Measurements from ENCODE around the gene UBE2V1.
A peak's percentile ranks its signal among the peaks of the same experiment; 100 is the strongest.
"Not testable (repeated sequence)": the region's sequence is repeated elsewhere in the genome, so short reads cannot be mapped to it uniquely, and the experiment has no call there.

Gene UBE2V1

GRCh38 chr20:50112512-50113419 is at the start of gene UBE2V1:
Gene UBE2V1 (minus strand): TSS chr20:50113150. CDS start chr20:50113128, 22 bp downstream.
- DNase-seq, result peak; percentile 12 to 94 (median 87)

GRCh38 chr20:50161494-50161893 is 48.5 kb upstream of the UBE2V1 start:
- DNase-seq, result not testable (repeated sequence)

- DNase-seq, result peak in 55 of 56 donors; percentile 48 to 92 (median 84)
These were observed 40.8 kb upstream of the UBE2V1 start, which contains the start of gene PEDS1 for GRCh38 chr20:50153500-50154377. Gene PEDS1 (minus strand): TSS chr20:50153723. CDS start chr20:50153637, 86 bp downstream.

- peak in 3 of 56 donors; percentile 30 to 57 (median 48) for DNase-seq
These were observed 40.2 kb upstream of the UBE2V1 start for GRCh38 chr20:50153153-50153499.

GRCh38 chr20:50152394-50153152 is 39.6 kb upstream of the UBE2V1 start:
- DNase-seq, result peak in 9 of 56 donors; percentile 7 to 45 (median 21)

- DNase-seq, result no peak
These were observed 38.2 kb upstream of the UBE2V1 start for GRCh38 chr20:50151034-50151743.

- DNase-seq, result peak in 5 of 56 donors; percentile 11 to 23 (median 16)
These were observed 36.7 kb upstream of the UBE2V1 start for GRCh38 chr20:50149481-50150254.

GRCh38 chr20:50146732-50147662 is 34.0 kb upstream of the UBE2V1 start:
- peak in 18 of 56 donors; percentile 7 to 65 (median 22) for DNase-seq

- DNase-seq, result no peak
These were observed 33.3 kb upstream of the UBE2V1 start for GRCh38 chr20:50146214-50146613.

GRCh38 chr20:50145566-50145965 is 32.6 kb upstream of the UBE2V1 start:
- DNase-seq, result no peak

- no peak for DNase-seq
These were observed 31.4 kb upstream of the UBE2V1 start for GRCh38 chr20:50144362-50144761.

- no peak for DNase-seq
These were observed 29.9 kb upstream of the UBE2V1 start for GRCh38 chr20:50142812-50143211.

GRCh38 chr20:50141811-50142561 is 29.0 kb upstream of the UBE2V1 start:
- no peak for DNase-seq

GRCh38 chr20:50141018-50141675 is 28.2 kb upstream of the UBE2V1 start:
- no peak for DNase-seq

GRCh38 chr20:50140339-50140859 is 27.4 kb upstream of the UBE2V1 start:
- peak in 21 of 56 donors; percentile 11 to 61 (median 33) for DNase-seq

GRCh38 chr20:50138479-50139393 is 25.8 kb upstream of the UBE2V1 start:
- DNase-seq, result peak in 54 of 56 donors; percentile 30 to 90 (median 78)
